GM21390 (cell line): ENCODE data around the gene HNRNPH1.

ENCODE experiments used
- ATAC-seq: cut with Tn5 transposase; IDR thresholded peaks from one replicate; pipeline ENCODE4 v1.9.1; 2021; ENCODE audit not compliant: unreplicated experiment

Gene HNRNPH1

GRCh38 chr5:179606071-179606909, 17.2 kb downstream of the HNRNPH1 start:
- ATAC-seq: no peak

GRCh38 chr5:179605026-179605833, 18.2 kb downstream of the HNRNPH1 start:
- ATAC-seq: no peak

DNA sequence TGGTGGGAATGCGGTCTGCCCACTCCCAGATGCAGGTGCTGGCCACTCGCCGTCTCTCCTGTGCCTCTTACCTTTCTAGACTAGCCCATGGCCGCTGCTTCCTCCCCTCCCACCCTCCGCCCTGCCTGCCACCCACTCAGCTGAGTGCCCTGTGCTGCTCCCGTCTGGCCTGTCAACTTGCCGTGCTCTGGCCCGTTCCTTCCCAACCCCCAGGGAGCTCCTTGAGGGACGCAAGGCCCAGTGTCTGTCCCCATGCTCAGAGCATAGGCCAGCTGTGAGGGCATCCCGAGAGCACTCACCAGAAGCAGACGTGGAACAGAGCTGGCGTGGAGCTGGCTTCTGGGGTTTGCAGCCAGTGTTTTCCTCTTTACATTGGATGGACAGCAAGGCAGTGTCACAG, 20.2 kb downstream of the HNRNPH1 start:
- ATAC-seq: no peak

DNA sequence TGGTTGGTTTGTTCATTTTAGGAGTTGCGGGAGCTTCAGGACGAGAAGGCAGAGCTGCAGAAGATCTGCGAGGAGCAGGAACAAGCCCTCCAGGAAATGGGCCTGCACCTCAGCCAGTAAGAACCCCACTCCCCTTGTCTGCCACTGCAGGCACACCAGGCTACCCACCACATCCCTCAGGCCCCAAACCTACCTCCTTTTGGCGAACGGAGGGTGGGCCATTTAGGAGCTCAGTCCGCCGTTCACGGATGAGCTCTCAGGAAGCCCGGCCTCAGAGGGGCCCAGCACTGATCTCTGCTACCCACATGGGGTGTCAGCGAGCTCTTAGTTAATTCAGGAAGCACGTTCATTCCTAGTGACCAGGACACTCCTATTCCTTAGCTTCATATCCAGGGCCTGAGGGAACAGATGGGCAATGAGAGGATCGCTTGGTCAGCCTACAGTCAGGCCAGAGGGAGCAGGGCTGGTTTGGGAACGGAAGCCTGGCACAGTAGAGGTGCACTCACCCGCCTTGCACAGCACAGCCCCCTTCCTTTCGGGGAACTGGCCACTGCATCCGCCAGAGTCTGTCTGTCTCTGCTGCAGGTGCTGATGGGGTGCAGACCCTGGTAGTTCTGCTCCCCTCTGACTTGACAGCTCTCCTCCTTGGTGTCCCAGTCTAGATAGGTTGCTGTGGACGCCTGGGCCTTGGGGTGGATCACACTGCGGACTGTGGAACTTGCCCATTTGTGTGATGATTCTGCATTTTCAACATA, 21.4 kb downstream of the HNRNPH1 start:
- no peak for ATAC-seq

DNA sequence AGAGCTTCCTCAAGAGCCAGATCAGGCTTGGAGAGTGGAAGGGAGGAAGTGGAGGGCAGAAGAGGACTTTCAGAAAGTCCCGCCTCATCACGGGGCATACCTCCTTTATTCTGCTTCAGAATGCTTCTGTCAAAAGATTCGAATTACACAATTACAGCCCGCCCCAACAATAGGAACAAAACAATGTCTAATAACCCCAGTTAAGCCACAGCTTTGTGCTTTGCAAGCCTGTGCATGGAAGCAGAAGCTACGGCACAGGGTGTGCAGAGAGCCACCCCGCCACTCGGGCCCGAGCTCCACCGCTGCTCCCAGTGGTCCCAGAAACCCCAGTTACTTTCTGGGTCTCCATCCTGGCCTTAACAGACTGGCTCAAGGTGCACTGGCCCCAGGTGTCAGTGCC, 23.5 kb downstream of the HNRNPH1 start:
- no peak for ATAC-seq

- no peak for ATAC-seq
Observed at GRCh38 chr5:179599566-179599965, 23.9 kb downstream of the HNRNPH1 start.

- no peak for ATAC-seq
Observed at GRCh38 chr5:179599100-179599499, 24.4 kb downstream of the HNRNPH1 start.

GRCh38 chr5:179596421-179596820, 27.1 kb downstream of the HNRNPH1 start:
- ATAC-seq: no peak

GRCh38 chr5:179595916-179596315, 27.6 kb downstream of the HNRNPH1 start:
- no peak for ATAC-seq

- no peak for ATAC-seq
Observed at GRCh38 chr5:179588166-179588565, 35.3 kb downstream of the HNRNPH1 start.

DNA sequence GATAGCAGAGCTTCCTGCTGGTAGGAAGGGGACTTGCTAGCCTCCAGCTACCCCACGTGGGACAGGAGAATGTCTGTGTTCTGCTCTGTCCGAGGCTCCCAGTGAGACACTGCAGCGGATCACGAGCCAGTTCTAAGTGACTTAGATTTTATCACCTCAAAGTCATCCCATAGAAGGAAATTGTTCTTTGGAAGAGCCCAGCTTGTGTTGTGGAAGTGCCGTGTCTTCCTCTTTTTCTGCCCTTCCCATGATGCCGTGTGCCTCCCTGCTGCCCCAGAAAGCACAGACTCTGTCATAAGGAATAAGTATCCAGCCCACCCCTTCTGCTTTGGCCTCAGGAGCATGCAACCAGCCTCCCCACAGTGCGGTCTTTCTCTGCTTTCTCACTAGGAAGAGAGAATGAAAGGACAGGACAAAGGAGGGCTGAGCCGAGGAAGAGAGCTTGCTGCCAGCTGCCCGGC, 37.5 kb downstream of the HNRNPH1 start:
- no peak for ATAC-seq

DNA sequence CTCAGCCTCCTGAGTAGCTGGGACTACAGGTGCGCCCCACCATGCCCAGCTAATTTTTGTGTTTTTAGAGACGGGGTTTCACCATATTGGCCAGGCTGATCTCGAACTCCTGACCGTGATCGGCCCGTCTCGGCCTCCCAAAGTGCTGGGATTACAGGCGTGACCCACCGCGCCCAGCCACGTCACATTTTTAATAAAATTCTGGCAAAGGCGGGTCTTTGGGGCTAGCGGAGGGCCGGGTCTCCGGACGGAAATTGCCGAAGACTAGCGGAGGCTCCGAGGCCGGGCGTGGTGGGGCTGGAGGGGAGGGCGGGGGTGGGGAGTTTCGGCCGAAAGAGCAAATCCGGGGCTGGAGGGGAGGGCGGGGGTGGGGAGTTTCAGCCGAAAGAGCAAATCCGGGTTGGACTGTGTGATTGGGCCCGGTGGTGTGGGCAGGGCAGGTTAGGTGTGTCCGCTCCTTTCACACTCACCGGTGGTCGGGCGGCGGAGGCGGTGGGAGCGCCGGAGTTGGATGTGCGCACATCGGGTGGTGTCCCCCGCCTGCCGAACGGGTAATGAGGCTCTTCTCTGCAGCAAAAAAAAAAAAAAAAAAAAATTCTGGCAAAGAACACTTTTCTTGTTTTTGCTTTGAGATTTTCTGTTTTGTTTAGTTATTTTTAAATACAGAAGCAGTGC, 46.0 kb downstream of the HNRNPH1 start:
- no peak for ATAC-seq

DNA sequence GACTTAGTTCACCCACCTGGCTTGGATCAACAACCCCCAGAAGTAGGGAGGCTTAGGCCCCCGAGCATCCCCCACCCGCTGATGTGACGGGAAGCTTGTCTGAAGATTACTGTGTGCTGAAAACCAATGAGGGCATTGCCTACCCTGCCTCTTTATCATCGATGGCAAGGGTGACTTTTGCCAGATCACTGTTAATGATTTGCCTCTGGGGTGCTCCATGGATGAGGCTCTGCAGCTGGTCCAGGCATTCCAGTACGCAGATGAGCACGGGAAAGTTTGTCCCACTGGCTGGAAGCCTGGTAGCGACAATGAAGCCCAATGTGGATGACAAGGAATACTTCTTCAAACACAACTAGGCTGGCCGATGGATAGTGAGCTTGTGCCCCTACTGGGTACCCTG, 51.1 kb downstream of the HNRNPH1 start:
- no peak for ATAC-seq

- ATAC-seq: no peak
Observed at GRCh38 chr5:179568721-179569120, 54.8 kb downstream of the HNRNPH1 start.

GRCh38 chr5:179564526-179564925, 58.9 kb downstream of the HNRNPH1 start:
- ATAC-seq: no peak
